Activated T-cell treated with anti-CD3 and anti-CD28 coated beads for 4 hours (primary cell): ENCODE measurements around the gene SRSF4.

Experiments
- DNase-seq: peaks from one replicate; pipeline ENCODE4 v3.0.0-alpha.2; 2020

SRSF4 gene

DNA sequence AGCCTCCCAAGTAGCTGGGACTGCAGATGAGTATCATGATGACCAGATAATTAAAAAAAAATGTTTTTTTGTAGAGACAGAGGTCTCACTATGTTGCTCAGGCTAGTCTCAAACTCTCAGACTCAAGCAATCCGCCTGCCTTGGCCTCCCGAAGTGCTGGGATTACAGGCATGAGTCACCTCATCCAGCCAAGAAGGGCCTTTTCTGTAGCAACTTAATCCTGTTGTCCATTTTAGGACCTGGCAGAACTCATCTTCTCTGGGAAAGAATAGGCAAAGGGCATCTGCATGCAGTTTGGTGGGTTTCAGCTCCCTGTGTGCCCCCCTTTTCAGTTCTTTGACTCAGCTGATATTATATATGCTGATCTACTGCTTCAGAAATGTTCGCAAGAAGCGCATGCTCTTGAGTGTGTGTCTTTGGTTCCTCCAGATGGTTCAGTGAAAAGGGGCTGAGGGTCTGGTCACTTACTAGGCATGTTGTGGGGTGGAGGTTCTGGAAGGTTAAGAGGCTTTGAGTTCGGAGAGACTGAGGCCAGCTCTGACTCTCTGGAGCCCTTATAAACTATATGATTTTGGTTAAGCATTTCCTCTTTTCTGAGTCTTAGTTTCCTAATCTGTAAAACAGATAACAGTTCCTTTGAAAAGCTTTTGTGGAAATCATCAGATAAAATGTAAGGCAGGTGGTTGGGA lies 19.4 kb upstream of the SRSF4 start:
- no peak for DNase-seq

DNA sequence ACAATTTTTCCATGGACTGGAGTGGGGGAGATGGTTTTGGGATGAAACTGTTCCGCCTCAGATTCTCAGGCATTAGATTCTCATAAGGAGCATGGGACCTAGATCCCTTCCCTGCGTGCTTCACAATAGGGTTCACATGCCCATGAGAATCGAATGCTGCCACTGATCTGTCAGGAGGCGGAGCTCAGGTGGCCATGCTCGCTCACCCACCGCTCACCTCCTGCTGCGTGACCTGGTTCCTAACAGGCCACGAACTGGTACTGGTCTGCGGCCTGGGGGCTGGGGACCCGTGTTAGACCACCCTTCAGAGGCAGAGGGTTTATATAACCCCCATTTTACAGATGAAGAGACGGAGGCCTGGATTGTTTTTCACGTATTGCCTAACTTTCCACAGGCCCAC lies 16.3 kb upstream of the SRSF4 start:
- DNase-seq, result no peak

DNA sequence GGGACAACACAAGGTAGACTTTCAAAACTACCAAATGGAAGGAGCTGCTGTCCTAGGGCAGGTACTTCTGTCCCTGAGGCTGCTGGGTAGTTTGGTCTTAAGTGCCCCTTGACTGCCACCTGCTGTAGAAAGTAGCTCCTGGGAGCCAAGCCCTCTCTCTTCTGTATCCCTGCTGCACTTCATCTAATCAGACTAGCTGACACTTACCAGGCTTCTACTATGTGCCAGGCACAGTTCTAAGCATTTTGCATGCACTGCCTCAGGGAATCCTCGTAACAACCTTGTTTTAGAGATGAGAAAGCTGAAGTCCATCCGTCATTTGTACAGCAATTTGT lies 15.9 kb upstream of the SRSF4 start:
- peak; percentile 6 for DNase-seq

DNA sequence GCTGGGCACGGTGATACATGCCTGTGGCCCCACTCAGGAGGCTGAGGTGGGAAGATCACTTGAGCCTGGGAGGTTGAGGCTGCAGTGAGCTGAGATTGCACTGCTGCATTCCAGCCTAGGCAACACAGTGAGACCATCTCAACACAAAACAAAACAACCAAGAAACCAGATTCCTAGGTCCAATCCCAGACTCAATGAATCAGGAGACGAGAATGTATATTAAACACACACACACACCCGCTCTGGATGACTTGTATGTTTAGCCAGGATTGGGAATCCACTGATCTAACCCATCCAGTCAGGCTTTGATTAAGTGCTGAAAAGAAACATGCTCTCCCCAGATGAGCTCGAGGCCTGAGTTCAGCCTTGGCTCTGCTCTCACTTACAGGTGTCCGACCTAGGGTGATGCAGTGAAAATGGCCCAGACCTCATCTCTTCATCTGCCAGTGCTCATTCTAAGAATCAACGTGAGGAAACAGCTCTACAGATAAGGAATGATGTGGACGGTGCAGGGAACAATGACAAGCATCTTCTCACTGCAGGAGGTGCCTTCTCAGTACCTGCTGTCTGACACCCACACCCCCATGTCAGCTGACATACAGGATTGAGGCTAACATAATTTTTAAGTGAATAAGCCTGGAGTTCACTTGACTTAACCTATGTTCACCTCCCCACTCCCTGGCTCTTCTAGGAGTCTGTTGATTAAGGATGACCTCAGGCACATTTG lies 15.3 kb upstream of the SRSF4 start:
- DNase-seq, result no peak

DNA sequence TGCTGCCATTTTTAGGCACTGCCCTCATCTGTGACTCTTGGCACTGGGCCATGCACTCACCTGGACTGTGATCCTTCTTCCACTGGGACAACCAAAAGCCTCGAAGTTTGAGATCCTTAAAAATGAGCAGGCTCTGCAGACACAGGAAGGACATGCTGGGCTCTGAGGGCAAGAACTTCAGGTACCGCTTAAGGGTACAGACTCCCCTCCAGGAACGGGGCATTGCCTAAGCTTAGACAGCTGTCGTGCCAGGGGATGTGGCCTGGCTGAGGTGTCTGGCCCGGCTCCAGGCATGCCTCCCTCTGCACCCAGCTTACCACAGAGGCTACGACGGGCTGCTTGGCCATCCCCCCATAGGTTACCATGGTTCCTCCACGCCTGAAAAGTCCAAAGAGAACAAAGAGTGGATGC lies 14.2 kb upstream of the SRSF4 start:
- DNase-seq, result no peak

DNA sequence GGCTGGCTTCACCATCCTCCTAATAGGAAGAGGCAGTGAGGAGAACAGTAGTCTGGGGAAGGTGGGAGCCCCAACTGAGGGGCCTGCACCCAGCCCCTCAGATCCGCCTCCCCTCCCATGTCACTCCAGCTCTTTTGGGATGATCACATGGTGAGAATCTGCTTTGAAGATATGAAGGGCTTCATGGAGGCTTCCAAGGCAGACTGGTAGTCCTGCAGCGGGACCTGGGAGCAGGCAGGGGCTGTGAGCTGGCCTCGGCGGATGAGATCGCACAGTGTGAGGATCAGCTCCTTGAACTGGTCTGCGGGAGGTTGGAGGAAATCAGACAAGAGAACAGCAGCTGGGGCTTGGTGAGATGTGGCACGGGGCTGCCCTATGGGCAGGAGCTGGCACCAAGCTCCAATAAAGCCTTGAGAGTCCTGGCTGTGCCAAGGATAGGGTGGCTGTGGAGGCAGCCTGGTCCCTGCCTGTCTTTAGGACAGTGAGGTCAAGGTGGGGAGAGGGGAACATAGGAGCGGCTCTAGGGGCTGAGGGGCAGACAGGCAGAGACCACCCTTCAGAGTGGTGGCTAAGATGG lies 12.3 kb upstream of the SRSF4 start:
- no peak for DNase-seq

DNA sequence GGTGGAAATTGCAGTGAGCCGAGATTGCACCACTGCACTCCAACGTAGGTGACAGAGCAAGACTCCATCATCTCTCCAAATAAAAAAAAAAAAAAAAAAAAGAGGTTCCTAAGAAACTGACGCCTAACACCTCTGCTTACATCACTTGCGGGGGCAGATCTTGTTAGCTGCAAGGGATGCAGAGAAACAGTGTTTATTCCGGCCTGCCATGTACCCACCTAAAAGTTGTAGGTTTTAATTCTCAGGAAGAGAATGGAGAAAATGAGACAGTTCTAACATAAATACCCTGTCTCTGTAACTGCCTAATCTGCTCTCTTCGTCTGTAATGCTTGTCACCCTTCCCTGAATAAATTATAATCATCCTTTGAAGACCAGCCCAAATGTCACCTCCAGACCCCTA lies 9.0 kb upstream of the SRSF4 start:
- no peak for DNase-seq

DNA sequence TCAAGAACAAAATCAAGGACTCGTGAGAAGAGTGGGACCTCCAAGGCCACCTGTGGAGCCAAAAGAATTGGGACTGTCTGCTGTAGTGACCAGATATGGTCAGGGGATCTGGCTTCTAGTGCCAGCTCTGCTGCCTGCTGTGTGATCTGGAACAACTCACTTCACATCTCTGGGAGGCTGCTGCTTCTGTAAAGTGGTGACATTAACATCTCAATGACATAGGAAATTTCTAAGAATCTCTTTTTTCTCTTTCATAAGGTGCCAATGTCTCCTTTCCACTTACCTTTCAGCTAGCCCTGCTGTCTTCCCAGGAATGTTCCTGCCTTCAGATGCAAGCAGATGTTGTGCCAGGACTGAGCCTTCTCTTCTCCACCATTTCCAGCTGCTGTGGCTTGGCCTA lies 5.0 kb upstream of the SRSF4 start:
- DNase-seq, result no peak

DNA sequence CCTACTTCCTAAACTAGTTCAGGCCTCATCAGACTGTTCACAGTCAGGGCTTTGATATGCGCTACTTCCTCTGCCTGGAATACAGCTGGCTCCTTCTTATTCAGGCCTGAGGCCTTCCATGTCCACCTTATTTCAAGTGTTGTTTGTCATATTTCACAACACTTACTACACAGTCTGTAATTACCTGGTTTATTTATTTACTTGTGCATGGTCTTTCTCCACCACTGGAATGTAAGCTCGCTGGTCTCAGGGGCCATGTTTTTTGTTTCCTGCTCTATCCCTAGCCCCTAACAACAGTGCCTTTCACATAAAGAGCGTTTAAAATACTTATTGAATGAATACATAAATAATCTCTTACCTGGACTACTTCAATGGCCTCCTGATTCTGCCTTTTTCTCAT lies 4.6 kb upstream of the SRSF4 start:
- no peak for DNase-seq

DNA sequence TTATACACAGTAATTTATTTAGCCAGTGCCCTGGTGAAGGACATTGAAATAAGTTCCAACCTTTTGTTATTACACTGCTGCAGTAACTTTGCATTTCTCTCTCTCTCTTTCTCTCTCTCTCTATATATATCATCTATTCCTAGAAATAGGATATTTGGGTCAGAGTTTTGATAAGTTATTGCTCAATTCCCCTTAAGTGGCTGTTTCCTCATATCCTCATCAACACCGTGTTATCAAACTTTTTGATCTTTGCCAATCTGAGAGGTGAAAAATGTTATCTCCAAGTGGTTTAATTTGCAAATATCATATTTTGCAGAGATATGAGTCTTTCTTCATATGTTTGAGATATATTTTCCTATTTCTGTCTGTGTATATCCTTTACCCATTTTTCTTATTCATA lies 1.6 kb upstream of the SRSF4 start:
- no peak for DNase-seq

DNA sequence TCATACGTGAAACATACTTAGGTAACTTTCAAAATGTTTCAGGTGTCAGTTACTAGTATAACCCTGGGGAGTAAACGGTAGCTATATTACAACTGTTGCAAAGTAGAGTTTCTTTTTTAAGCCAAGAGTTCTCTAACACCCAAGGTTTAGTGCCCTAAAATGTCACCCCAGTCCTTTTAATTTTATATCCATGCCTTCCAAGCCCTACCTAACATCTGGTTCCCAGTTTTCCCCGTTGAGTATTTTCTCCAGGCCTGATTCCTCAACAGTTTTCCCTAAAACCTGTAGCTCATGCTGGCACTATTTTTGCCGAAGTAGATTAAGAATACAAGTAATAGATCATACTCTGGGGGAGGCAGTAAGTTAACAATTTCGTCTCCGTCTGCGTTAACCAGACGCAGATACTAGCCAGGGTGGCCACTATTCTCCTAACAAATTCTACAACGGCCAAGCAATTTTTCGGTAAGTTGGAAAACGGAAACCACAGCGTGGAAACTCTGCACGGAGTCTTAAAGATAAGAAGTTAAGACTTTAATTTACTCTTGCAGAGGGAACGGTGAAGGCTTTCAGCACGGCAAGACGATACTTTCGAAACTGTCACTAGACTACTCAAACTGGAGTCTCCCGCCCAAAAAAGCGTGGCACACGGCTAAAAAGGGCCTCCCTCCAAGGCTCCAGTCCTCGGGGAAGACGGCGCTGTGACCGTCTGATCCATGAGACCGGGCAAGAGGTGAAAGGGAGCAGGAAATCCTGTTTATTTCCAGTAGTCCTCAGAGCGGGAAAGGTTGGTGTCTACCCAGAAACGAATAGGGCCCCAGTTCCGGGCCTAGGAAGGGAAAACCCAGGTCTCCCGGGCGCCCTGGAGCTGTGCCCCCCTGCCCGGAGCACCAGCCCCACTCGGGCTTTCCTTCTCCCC lies 945 bp downstream of the SRSF4 start:
- DNase-seq, result peak; percentile 2

DNA sequence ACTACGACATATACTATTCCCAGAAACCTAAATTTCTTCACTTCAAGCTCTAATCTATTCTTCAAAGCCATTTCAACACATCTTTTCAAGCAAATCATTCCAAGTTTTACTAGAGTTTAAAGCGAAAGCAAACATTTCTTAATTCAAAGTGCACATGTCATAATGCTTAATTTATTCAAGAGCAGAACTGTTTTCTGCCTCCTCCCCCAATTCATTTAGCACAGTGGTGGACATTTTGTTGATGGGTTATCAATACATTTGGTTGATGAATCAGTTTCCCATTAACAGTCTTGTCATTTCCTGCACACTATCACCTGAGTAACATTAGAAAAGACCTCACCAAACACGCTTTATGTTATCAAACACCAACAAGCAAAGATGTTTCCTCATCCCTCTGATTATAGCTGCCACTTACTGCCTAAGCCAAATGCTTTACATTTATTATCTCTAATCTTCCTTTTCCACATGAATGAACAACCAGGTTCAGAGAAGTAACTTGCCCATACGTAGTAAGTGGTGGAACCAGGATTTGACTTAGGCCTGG lies 2.0 kb downstream of the SRSF4 start:
- DNase-seq, result no peak

DNA sequence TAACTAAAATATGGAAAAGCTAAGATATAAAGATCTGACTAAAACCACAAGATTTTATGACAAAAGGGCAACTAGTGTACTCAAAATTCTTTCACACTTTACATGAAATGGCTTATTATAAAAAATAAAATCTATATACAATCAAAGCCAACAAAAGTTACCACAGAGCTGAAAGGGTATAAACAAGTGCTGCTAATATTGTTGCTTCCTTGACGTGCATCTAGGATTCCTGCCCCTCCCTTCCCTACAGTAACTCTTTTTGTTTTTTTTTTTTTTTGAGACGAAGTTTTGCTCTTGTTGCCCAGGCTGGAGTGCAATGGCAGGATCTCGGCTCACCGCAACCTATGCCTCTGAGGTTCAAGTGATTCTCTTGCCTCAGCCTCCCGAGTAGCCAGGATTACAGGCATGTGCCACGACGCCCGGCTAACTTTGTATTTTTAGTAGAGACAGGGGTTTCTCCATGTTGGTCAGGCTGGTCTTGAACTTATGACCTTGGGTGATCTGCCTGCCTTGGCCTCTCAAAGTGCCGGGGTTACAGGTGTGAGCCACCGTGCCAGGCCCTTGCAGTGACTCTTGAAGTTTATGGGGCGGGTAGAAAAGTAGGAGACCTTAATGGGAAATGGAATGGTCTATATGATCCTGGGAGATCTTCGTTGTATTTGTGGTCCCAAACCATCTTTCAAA lies 4.5 kb downstream of the SRSF4 start:
- no peak for DNase-seq

DNA sequence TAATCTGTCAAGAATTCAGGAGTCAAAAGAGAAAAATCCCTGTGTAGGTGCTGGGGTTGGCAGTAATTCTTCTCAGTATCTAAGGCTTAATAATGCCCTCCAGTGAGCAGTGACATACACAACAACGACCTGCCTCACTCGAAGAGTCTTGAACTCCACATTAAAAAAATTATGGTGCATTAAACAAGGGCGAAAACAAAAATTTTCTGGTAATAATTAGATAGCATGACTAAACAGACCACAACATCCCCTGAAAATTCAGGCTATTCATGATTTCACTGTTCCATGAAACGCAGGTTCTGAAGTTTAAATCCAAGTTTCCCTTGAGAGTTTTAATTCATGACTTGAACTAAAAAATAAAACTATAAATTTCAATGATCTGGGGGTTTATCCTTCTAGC lies 5.1 kb downstream of the SRSF4 start:
- no peak for DNase-seq

DNA sequence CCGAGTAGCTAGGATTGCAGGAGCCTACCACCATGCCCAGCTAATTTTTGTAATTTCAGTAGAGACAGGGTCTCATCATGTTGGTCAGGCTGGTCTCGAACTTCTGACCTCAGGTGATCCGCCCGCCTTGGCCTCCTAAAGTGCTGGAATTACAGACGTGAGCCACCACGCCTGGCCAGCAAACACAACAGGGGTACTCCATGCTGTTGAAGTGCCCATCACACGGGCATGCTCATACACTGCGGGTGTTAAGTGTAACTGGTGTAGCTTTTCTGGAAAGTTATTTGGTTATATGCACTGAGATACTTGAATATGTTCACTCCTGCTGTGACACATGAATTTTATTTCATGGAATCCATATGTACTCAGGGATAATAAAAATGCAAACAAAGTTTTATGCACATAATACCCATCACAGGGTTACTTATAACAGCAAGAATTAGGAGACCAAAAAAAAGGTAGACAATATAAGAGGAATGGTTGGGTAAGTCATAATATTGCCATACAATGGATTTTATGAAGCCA lies 9.2 kb downstream of the SRSF4 start:
- no peak for DNase-seq

DNA sequence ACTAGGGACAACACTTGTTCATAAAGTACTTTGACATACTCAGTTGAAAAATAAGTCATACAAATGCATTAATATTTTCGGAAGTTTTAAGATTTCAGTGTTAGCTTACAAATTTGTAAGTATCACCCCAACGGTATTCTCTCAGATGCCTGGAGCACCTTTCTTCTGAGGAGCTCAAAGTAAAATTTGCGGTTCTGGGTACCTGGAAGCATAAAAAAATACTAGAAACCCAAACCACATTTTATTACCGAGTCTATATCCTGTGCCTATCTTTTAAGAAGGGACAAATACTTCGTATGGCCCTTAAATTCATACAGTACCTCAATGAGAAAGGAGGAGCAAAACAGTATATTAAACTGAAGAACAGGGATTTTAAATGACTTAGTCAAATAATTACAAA lies 10.2 kb downstream of the SRSF4 start:
- no peak for DNase-seq

DNA sequence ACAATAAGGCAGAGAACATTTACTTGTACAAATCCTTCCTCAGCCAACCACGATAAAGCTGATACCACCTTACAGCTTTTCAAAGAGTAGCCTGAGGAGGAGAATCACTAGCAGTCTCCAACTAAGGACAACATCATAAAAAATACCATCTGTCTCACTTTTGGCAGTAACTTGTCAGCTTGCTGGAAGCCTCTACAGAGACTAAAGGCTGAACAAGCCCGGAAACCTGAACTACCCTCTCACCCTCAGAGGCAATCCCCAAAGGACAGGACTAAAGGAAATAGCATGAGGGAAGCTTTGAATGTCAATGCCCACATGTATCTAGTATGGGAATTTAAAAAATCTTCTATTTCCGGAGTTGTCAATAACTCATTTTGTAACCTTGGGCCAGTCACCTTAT lies 10.6 kb downstream of the SRSF4 start:
- DNase-seq, result no peak

DNA sequence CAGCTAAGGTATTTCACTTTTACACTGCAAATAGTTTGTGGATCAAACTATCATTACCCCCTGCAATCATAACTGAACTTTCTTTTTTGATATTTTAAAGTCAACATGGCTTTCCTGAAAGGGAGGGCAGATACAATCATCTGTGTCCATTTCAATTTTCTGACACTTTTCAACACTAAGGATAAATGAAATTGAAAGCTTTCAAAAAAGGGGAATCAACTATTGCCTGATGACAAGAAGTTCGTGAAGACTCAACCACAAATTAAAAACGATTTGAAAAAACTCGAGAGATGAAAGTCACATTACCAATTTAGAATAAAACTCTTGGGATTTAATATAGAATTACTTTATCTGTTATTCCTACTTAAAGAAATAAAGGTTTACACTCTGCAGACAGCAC lies 11.7 kb downstream of the SRSF4 start:
- DNase-seq, result no peak

DNA sequence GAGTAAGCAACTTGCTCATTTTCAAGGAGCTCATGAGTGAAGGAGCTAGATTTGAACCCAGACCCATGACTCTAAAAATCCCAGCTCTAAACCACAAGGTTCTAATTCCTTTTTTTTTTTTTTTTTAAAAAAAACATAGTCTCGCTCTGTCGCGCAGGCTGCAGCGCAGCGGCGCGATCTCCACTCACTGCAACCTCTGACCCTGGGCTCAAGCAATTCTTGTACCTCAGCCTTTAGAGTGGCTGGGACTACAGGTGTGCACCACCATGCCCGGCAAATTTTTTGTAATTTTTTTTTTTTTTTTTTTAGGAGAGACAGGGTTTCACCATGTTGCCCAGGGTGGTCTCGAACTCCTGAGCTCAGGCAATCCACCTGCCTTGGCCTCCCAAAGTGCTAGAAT lies 13.8 kb downstream of the SRSF4 start:
- DNase-seq, result no peak

DNA sequence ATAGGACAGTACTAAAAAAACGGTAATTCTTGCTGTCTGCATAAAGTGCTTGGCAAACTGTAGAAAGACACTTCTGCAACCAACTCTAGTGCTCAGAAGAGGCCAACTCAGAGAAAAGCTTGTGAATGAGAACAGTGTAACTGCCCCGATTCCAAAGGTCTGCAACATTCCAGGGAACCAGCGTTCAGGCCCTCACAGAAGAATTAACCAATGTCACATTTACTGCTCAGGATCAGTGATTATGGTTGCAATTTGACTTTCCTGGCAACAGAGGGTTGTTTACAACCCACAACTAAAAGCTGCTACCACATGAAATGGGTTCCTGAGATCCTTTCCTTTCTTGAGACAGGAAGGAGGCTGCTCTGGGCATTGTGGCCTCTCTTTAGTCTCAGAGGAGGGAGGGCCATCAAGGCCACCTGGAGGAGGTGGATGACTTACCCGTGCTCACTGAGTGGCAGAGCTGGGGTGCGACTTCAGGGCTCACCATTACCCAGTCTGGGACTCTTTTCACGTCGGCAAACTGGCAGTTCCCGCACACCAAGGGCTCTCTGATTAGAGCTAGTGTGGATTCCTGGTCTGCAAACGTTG lies 15.3 kb downstream of the SRSF4 start:
- DNase-seq, result no peak

DNA sequence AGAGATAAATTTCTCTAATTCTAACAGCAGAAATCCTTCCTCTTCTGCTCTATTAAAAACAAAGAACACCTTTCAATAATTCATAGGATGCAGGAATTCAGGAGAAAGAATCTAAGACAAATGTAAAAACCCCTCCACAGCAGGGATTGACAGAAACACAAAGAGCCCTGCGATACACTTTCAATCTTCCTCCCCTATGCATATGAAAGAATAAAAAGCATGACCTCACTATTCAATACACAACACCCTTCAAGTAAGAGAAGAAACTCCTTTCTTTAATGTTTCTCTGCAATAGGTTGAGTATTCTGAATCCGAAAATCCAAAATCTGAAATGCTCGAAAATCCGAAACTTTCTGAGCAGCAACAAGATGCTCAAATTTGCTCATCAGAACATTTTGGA lies 17.1 kb downstream of the SRSF4 start:
- DNase-seq, result no peak
